PC-9 (cell line): ENCODE results near the gene GDF7.

ENCODE experiments used
- EZH2 ChIP-seq: fragments of 200-600 bp; sonication (generic); IDR thresholded peaks from 2 replicates; pipeline ENCODE4 v1.8.0; 2017; ENCODE audit warnings: antibody characterized with exemption, low read depth
- TF ChIP-seq, protein P1 (sequence below): fragments of 200-600 bp; sonication (generic); conservative IDR thresholded peaks from 2 replicates; pipeline ENCODE4 v1.6.1; 2017; ENCODE audit warnings: mixed run types, antibody characterized with exemption, mild to moderate bottlenecking, moderate library complexity

DNA sequence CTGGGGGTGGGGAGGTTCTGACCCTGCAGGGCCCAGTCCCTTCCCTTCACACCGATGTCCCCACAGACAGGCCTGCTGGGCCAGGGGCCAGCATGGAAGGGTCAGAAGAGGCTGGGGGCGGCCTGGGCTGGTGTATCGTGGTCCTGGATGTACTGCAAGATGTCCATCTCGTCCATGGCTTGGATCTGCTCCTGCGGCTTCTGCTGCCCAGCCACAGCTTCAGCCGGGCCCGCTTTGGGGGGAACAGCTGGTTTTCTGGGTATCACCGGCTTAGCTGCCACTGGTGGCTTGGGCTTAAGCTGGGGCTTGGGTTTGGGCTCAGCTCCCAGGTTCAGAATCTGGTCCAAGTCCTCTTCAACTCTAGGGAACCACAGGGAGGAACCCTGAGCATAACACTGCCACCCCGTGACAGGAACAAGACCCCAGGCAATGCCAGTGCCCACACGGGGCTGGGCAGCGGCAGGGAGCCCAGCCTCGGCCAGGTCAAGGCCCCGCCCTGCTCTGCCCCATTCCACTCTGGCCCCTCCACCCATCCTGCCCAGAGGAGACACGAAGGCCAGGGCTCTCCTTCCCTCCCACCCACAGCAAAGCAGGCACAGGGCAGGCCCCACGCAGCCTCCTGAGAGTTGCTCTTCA lies 47.9 kb upstream of the GDF7 start:
- TF ChIP-seq, protein P1, sequence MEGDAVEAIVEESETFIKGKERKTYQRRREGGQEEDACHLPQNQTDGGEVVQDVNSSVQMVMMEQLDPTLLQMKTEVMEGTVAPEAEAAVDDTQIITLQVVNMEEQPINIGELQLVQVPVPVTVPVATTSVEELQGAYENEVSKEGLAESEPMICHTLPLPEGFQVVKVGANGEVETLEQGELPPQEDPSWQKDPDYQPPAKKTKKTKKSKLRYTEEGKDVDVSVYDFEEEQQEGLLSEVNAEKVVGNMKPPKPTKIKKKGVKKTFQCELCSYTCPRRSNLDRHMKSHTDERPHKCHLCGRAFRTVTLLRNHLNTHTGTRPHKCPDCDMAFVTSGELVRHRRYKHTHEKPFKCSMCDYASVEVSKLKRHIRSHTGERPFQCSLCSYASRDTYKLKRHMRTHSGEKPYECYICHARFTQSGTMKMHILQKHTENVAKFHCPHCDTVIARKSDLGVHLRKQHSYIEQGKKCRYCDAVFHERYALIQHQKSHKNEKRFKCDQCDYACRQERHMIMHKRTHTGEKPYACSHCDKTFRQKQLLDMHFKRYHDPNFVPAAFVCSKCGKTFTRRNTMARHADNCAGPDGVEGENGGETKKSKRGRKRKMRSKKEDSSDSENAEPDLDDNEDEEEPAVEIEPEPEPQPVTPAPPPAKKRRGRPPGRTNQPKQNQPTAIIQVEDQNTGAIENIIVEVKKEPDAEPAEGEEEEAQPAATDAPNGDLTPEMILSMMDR: no peak
- no peak for TF ChIP-seq EZH2
